ENCODE measurements around the gene GARIN1A.
"Not testable (repeated sequence)": the region's sequence is repeated elsewhere in the genome, so short reads cannot be mapped to it uniquely, and the experiment has no call there.

GRCh38 chr7:128653197-128653596, 18.9 kb upstream of the GARIN1A start:
- not testable (repeated sequence) for TF ChIP-seq CTCF (conservative IDR thresholded peaks at IDR 0.05; ENCODE audit: low read length); EZH2phosphoT487 (IDR thresholded peaks at IDR 0.05; ENCODE audit: borderline replicate concordance, low read depth, low read length)

Data from OCI-LY7 (cell line).